GM12801 (cell line): ENCODE measurements around the gene MALT1.

Experiments
- CTCF ChIP-seq: IDR thresholded peaks from one replicate; pipeline ENCODE4 v1.5.1; 2011; ENCODE audit warnings: control low read depth; ENCODE audit not compliant: insufficient read length; ENCODE audit errors: extremely low read depth

The MALT1 gene

GRCh38 chr18:58695772-58696171, 24.5 kb downstream of the MALT1 start:
- TF ChIP-seq CTCF: no peak

GRCh38 chr18:58697146-58697545, 25.9 kb downstream of the MALT1 start:
- no peak for TF ChIP-seq CTCF

GRCh38 chr18:58698701-58699193, 27.5 kb downstream of the MALT1 start:
- TF ChIP-seq CTCF: no peak

GRCh38 chr18:58699551-58699950, 28.3 kb downstream of the MALT1 start:
- no peak for TF ChIP-seq CTCF

GRCh38 chr18:58700209-58700608, 28.9 kb downstream of the MALT1 start:
- TF ChIP-seq CTCF: no peak

GRCh38 chr18:58712930-58713329, 41.7 kb downstream of the MALT1 start:
- no peak for TF ChIP-seq CTCF

- no peak for TF ChIP-seq CTCF
Measured at GRCh38 chr18:58714259-58714658, 43.0 kb downstream of the MALT1 start.

- TF ChIP-seq CTCF: no peak
Measured at GRCh38 chr18:58714821-58715220, 43.6 kb downstream of the MALT1 start.
